Activated CD4-positive, alpha-beta memory T cell treated with anti-CD3 and anti-CD28 coated beads, Interleukin-2, amount 10 ng/mL, durations not matched to agents 7 days and 5 days (primary cell): ENCODE data around the gene RAP1GAP2. TPM values are rescaled to one million over a fixed set of nuclear protein-coding genes. Genes with fewer than 3 reads are reported as not detected.
A peak's percentile ranks its signal among the peaks of the same experiment; 100 is the strongest.
"Not testable (repeated sequence)": the region's sequence is repeated elsewhere in the genome, so short reads cannot be mapped to it uniquely, and the experiment has no call there.

Experiments
- CTCF ChIA-PET: fragments of 350-600 bp; sonication (Branson Sonifier 250); formaldehyde crosslinking; loops from one replicate; lab custom pipeline; 2021; ENCODE audit warnings: antibody characterized with exemption, inconsistent platforms; lab: Charles Lee
- POLR2A ChIA-PET: fragments of 350-600 bp; sonication (Branson Sonifier 250); formaldehyde crosslinking; loops from one replicate; lab custom pipeline; 2021; ENCODE audit warnings: antibody characterized with exemption; lab: Charles Lee
- DNase-seq: peaks from one replicate; pipeline ENCODE4 v3.0.0-alpha.2; 2020
- H3K27ac Mint-ChIP-seq: one replicate; pipeline ENCODE4 v1.8.0; 2021; ENCODE audit warnings: mild to moderate bottlenecking, mixed read lengths
- H3K27me3 Mint-ChIP-seq: one replicate; pipeline ENCODE4 v1.8.0; 2021; ENCODE audit warnings: mixed read lengths
- H3K36me3 Mint-ChIP-seq: one replicate; pipeline ENCODE4 v1.8.0; 2021; ENCODE audit warnings: low read depth, mixed read lengths
- H3K4me1 Mint-ChIP-seq: one replicate; pipeline ENCODE4 v1.8.0; 2021; ENCODE audit warnings: mixed read lengths
- H3K4me3 Mint-ChIP-seq: one replicate; pipeline ENCODE4 v1.8.0; 2021; ENCODE audit warnings: mild to moderate bottlenecking, mixed read lengths
- H3K9me3 Mint-ChIP-seq: one replicate; pipeline ENCODE4 v1.8.0; 2021; ENCODE audit warnings: mixed read lengths
- total RNA-seq, 2 experiments: library from RNA; stranded (reverse); gene quantifications; one replicate each; pipeline ENCODE4 v1.2.3, GENCODE V29; 2021

The RAP1GAP2 gene
- total RNA-seq, 2 experiments from 2014 or later, result 36.7 to 39.8 TPM

- ChIA-PET POLR2A (no interaction called here), CTCF (interaction anchor here (0.5 to 1.8 kb wide), 3 partner anchors 8 to 243 kb away, joined by 3 to 7 read pairs (median 3); no protein-coding TSS in a partner anchor)
- Mint-ChIP-seq H3K4me1 (peaks cover 12% of the 10 kb centered on the region), H3K36me3 (no peaks in the 10 kb centered on the region), H3K27ac (no peak overlapping the region), H3K4me3 (no peak overlapping the region), H3K9me3 (no peaks in the 10 kb centered on the region), H3K27me3 (peaks cover 38% of the 10 kb centered on the region)
- DNase-seq, result no peak
Observed at GRCh38 chr17:2778489-2778888, 17.7 kb upstream of the RAP1GAP2 start.

DNA sequence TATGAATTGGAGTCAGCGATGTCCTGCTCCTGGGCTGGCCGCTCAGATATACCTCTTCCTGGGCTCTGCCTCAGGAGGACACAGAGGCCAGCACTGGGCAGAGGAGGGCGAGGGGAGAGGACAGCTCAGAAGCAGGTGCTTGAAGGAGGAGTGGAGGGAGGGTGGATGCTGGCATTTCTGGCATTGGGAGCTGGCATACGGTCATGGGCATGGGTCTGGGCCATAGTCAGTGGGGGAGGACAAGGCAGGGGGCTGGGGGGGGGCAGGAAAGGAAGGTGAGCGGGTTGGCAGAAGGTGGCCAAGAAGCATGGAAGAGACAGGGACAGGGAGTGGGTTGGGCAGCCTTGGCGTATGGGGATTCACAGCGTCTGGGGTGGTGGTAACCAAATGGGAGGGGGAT lies 16.7 kb upstream of the RAP1GAP2 start:
- H3K27ac Mint-ChIP-seq, result no peak overlapping the region
- peaks cover 12% of the 10 kb centered on the region for H3K4me1 Mint-ChIP-seq
- no peak for DNase-seq
- H3K4me3 Mint-ChIP-seq, result no peak overlapping the region
- POLR2A ChIA-PET, result no interaction called here
- peaks cover 33% of the 10 kb centered on the region for H3K27me3 Mint-ChIP-seq
- CTCF ChIA-PET, result no interaction called here
- H3K9me3 Mint-ChIP-seq, result no peaks in the 10 kb centered on the region
- no peaks in the 10 kb centered on the region for H3K36me3 Mint-ChIP-seq

GRCh38 chr17:2780256-2780655 lies 16.0 kb upstream of the RAP1GAP2 start:
- no peak for DNase-seq
- POLR2A ChIA-PET, result no interaction called here

GRCh38 chr17:2780931-2781454 lies 15.2 kb upstream of the RAP1GAP2 start:
- no peak overlapping the region for H3K27ac Mint-ChIP-seq
- DNase-seq, result no peak
- H3K4me1 Mint-ChIP-seq, result peaks cover 15% of the 10 kb centered on the region
- no peaks in the 10 kb centered on the region for H3K9me3 Mint-ChIP-seq
- H3K27me3 Mint-ChIP-seq, result peaks cover 22% of the 10 kb centered on the region
- POLR2A ChIA-PET, result no interaction called here
- H3K36me3 Mint-ChIP-seq, result no peaks in the 10 kb centered on the region
- H3K4me3 Mint-ChIP-seq, result no peak overlapping the region
- CTCF ChIA-PET, result no interaction called here

More at GRCh38 chr17:2780256-2780655, 16.0 kb upstream of the RAP1GAP2 start:
- H3K27ac Mint-ChIP-seq, result no peak overlapping the region
- H3K4me3 Mint-ChIP-seq, result no peak overlapping the region
- no peaks in the 10 kb centered on the region for H3K36me3 Mint-ChIP-seq
- H3K27me3 Mint-ChIP-seq, result peaks cover 29% of the 10 kb centered on the region
- peaks cover 12% of the 10 kb centered on the region for H3K4me1 Mint-ChIP-seq
- H3K9me3 Mint-ChIP-seq, result no peaks in the 10 kb centered on the region
- CTCF ChIA-PET, result no interaction called here

DNA sequence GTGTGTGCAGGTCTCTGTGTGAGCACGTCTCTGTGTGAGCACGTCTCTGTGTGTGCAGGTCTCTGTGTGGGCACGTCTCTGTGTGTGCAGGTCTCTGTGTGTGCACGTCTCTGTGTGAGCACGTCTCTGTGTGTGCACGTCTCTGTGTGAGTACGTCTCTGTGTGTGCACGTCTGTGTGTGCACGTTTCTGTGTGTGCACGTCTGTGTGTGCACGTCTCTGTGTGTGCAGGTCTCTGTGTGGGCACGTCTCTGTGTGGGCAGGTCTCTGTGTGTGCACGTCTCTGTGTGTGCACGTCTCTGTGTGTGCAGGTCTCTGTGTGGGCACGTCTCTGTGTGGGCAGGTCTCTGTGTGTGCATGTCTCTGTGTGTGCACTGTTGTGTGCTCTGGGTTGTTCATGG lies 14.6 kb upstream of the RAP1GAP2 start:
- POLR2A ChIA-PET, CTCF ChIA-PET: not testable (repeated sequence)

DNA sequence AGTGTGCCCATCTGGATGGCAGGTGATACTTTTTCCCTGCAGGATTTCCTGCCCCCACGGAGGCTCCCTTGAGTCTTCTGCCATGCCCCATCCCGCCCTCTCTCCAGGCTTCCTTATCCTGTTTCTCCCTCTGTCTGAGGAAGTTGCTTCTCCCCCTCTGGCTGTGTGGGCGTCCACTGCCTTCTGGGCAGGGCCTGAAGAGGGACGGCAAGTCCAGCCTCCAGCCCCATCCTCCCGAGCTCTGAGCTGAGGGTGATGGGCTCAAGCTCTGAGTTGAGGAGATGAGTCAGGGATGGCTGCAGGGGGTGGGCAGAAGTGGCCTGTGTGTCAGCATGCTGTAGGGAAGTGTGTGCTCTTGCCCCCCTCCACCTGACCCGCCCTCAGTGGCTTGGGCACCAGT lies 14.2 kb upstream of the RAP1GAP2 start:
- peaks cover 16% of the 10 kb centered on the region for H3K27me3 Mint-ChIP-seq
- CTCF ChIA-PET, result interaction anchor here (2.1 kb wide), 1 partner anchor 32 kb away, joined by 6 read pairs; no protein-coding TSS in a partner anchor
- no peak for DNase-seq

More for the DNA sequence above, 14.6 kb upstream of the RAP1GAP2 start:
- not testable (repeated sequence) for DNase-seq, H3K36me3 Mint-ChIP-seq, H3K4me3 Mint-ChIP-seq, H3K27ac Mint-ChIP-seq, H3K9me3 Mint-ChIP-seq
- Mint-ChIP-seq H3K4me1 (peaks cover 20% of the 10 kb centered on the region), H3K27me3 (peaks cover 20% of the 10 kb centered on the region)

GRCh38 chr17:2783310-2784030 lies 12.8 kb upstream of the RAP1GAP2 start:
- Mint-ChIP-seq H3K4me3 (no peak overlapping the region), H3K4me1 (peaks cover 23% of the 10 kb centered on the region), H3K9me3 (no peaks in the 10 kb centered on the region), H3K36me3 (no peaks in the 10 kb centered on the region), H3K27me3 (peaks cover 13% of the 10 kb centered on the region), H3K27ac (no peak overlapping the region)
- ChIA-PET POLR2A (interaction anchor here (1.2 to 1.8 kb wide), 2 partner anchors 13 to 31 kb away, joined by 3 to 4 read pairs; partner anchors contain the start of gene RAP1GAP2), CTCF (interaction anchor here (1.0 to 2.1 kb wide), 3 partner anchors 31 to 54 kb away, joined by 4 to 6 read pairs (median 5); no protein-coding TSS in a partner anchor)
- DNase-seq, result no peak

More for the DNA sequence above, 14.2 kb upstream of the RAP1GAP2 start:
- H3K36me3 Mint-ChIP-seq, result no peaks in the 10 kb centered on the region
- peaks cover 18% of the 10 kb centered on the region for H3K4me1 Mint-ChIP-seq
- H3K4me3 Mint-ChIP-seq, result no peak overlapping the region
- H3K9me3 Mint-ChIP-seq, result no peaks in the 10 kb centered on the region
- POLR2A ChIA-PET, result no interaction called here
- no peak overlapping the region for H3K27ac Mint-ChIP-seq

DNA sequence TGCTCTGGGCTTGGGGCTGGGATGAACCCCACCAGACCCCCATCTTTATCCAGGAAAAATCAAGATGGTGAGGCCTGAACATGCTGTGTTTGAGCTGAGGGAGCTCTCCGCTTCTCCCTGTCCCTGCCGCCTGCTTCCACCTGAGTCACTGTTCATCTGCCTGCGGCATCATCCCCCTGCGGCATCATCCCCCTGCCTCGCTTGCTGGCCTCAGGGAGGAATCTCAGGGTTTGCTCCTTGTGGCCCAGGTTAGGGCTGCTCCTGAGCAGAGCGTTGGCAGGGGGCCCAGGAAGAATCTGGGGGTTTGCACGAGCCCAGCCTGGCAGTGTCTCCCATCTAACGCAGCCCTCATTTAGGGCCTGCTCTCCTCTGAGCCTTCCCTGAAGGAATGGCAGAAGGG lies 11.4 kb upstream of the RAP1GAP2 start:
- Mint-ChIP-seq H3K9me3 (no peaks in the 10 kb centered on the region), H3K4me1 (peaks cover 21% of the 10 kb centered on the region), H3K4me3 (no peak overlapping the region), H3K36me3 (no peaks in the 10 kb centered on the region), H3K27me3 (peaks cover 13% of the 10 kb centered on the region), H3K27ac (no peak overlapping the region)
- no peak for DNase-seq
- POLR2A ChIA-PET, result interaction anchor here (1.8 to 15.3 kb wide), 3 partner anchors 11 to 42 kb away, joined by 5 to 346 read pairs (median 14); partner anchors contain the start of gene RAP1GAP2
- CTCF ChIA-PET, result interaction anchor here (1.8 to 2.7 kb wide), 4 partner anchors 11 to 52 kb away, joined by 5 to 46 read pairs (median 26); partner anchors contain the start of gene RAP1GAP2

GRCh38 chr17:2785376-2785775 lies 10.9 kb upstream of the RAP1GAP2 start:
- not testable (repeated sequence) for DNase-seq, H3K4me3 Mint-ChIP-seq, H3K9me3 Mint-ChIP-seq, H3K36me3 Mint-ChIP-seq, H3K27ac Mint-ChIP-seq
- Mint-ChIP-seq H3K4me1 (peaks cover 23% of the 10 kb centered on the region), H3K27me3 (peaks cover 14% of the 10 kb centered on the region)
- CTCF ChIA-PET, result interaction anchor here (0.7 to 2.7 kb wide), 9 partner anchors 10 to 403 kb away, joined by 3 to 46 read pairs (median 9); partner anchors contain the start of gene RAP1GAP2
- POLR2A ChIA-PET, result interaction anchor here (0.7 to 15.3 kb wide), 4 partner anchors 10 to 147 kb away, joined by 3 to 346 read pairs (median 10); partner anchors contain the start of gene RAP1GAP2

DNA sequence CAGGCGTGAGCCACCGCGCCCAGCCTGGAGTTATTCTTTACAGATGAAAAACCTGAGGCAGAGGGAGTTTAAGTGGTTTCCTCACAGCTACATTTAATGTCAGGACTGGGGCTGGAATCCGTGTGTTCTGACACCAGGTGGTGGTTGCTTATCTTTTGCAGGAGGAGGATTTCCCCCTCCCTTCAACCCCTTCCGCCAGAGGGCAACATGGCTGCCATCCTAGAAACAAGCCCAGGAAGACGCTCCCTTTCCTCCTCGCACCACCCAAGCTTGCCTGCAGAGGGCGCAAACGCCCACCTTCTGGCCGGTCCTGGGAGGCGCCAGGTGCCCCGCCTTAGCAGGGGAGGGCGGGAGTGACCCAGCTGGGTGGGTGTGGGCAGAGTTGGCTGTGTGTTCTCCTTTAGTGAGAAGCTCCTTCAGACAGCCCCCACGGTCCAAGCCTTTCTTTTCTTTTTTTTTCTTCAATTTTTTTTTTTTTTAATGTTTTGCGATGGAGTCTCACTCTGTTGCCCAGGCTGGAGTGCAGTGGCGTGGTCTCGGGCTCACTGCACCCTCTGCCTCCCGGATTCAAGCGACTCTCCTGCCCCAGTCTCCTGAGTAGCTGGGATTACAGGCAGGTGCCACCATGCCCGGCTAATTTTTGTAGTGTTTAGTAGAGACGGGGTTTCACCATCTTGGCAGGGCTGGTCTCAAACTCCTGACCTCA lies 9.9 kb upstream of the RAP1GAP2 start:
- Mint-ChIP-seq H3K27me3 (peaks cover 18% of the 10 kb centered on the region), H3K27ac (no peak overlapping the region), H3K4me1 (peaks cover 29% of the 10 kb centered on the region), H3K4me3 (no peak overlapping the region), H3K9me3 (no peaks in the 10 kb centered on the region), H3K36me3 (no peaks in the 10 kb centered on the region)
- CTCF ChIA-PET, result interaction anchor here (0.7 to 2.7 kb wide), 23 partner anchors 8 to 801 kb away, joined by 3 to 46 read pairs (median 4); partner anchors contain the start of gene RAP1GAP2
- DNase-seq, result peak; percentile 92
- POLR2A ChIA-PET, result interaction anchor here (0.7 to 15.3 kb wide), 5 partner anchors 9 to 146 kb away, joined by 3 to 346 read pairs (median 5); partner anchors contain the start of gene RAP1GAP2

DNA sequence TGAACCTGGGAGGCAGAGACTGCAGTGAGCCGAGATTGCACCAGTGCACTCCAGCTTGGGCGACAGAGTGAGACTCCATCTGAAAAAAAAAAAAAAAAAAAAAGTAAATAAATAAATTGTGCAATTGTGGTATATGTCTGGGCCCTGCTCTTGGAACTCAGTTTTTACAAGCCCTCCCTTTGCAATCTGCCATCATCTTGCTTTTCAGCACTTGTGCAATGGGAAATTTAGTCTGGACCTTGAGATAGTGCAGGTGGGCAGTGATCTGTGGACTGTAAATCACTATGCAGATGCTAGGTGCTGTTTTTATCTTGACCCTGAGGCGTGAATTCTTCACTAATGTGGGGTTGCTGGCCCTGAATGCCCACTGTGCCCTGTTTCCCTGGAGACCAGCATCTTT lies 6.5 kb upstream of the RAP1GAP2 start:
- H3K4me3 Mint-ChIP-seq, result no peak overlapping the region
- peaks cover 25% of the 10 kb centered on the region for H3K27me3 Mint-ChIP-seq
- H3K27ac Mint-ChIP-seq, result no peak overlapping the region
- H3K9me3 Mint-ChIP-seq, result no peaks in the 10 kb centered on the region
- no peak for DNase-seq
- H3K36me3 Mint-ChIP-seq, result peaks cover 3% of the 10 kb centered on the region
- ChIA-PET CTCF (interaction anchor here (2.2 to 10.3 kb wide), 2 partner anchors 25 to 38 kb away, joined by 10 to 137 read pairs; no protein-coding TSS in a partner anchor), POLR2A (interaction anchor here (15.3 kb wide), 1 partner anchor 23 kb away, joined by 346 read pairs; no protein-coding TSS in a partner anchor)
- H3K4me1 Mint-ChIP-seq, result peaks cover 62% of the 10 kb centered on the region
